HG02970 (cell line): ENCODE results near the gene PPP2R2B.

ENCODE experiments used
- ATAC-seq: cut with Tn5 transposase; IDR thresholded peaks from one replicate; pipeline ENCODE4 v1.9.1; 2021; ENCODE audit warnings: mild to moderate bottlenecking, moderate library complexity, moderate number of reproducible peaks; ENCODE audit not compliant: unreplicated experiment, low FRiP score

The PPP2R2B gene

GRCh38 chr5:146888351-146888978 lies 9.9 kb upstream of the PPP2R2B start:
- no peak for ATAC-seq

- ATAC-seq = no peak
Measured at GRCh38 chr5:146884066-146884626, 5.6 kb upstream of the PPP2R2B start.

DNA sequence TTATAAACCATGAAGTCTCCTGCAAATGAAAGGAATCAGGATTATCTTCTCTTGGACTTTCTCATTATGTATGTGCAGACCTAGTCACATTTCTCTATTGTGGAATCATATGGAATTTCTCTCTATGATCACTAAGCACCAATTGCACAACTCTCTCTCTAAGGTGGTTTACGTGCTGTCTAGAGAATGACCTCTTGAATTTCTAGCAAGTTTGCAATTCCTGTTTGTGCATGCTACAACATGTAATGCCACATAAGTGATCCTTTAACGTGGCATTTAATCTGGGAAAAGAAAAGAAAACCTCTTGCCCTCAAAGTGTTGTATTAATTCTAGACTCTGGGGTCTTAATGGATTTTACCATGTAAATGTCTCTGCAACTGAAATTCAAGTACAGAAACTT lies 5.0 kb upstream of the PPP2R2B start:
- no peak for ATAC-seq

DNA sequence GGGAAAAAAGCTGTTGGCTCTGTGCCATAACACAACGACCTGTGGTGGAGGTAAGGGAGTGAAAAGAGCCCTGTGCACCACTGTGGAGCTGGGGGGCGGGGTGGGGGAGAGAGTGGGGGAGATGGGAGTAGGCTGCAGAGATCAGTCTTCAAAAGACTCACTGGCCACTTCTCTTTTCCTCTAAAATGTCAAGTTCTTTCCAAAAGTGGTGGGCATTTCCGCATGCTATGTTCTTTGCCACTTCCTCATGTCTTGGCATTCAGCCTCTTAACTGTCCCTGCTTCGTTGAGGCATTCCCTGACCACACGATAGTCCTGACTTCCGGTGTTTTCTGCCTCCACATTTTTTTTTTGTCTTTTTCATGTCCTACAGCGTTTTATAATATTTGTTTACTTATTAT lies 2.4 kb upstream of the PPP2R2B start:
- no peak for ATAC-seq

GRCh38 chr5:146877783-146878475 lies 628 bp downstream of the PPP2R2B start:
- ATAC-seq = peak; percentile 39

- no peak for ATAC-seq
Measured at GRCh38 chr5:146877178-146877681, 1.3 kb downstream of the PPP2R2B start.

GRCh38 chr5:146873186-146873917 lies 5.2 kb downstream of the PPP2R2B start:
- no peak for ATAC-seq

DNA sequence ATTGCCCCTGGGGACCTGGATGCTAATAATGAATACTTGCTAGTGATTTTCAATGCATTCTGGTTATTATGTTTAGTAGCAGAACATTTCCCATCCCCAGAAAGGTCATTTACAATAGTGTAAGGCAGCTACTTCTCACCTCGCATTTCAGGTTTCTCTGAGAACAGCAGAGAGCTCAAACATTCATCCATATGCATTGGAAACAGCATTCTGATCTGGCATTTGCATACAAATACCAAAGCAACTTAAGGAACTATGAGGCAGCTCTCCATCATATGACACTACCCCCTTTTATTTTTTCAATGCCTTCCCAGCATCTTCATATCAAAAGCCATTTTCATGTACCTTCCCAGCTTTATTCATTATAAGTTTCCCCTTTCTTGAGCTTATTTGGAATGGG lies 6.4 kb downstream of the PPP2R2B start:
- ATAC-seq = no peak

- ATAC-seq = no peak
Measured at GRCh38 chr5:146867996-146868708, 10.4 kb downstream of the PPP2R2B start.

DNA sequence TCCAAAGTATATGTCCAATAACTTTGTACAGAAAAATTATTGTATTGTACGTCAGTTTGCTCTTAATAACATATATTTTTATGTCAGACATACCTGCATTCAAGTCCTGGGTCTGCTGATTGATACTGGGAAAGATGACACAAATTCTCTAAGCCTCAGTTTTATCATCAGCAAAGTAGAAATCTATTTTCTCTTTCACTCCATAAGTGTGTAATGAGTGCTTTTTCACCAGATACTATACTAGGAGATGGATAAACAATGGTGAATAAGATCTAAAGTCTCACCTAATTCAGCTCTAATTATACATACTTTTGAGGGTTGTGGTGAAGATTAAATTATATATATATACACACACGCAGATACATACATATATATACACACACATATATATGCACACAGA lies 12.3 kb downstream of the PPP2R2B start:
- no peak for ATAC-seq

DNA sequence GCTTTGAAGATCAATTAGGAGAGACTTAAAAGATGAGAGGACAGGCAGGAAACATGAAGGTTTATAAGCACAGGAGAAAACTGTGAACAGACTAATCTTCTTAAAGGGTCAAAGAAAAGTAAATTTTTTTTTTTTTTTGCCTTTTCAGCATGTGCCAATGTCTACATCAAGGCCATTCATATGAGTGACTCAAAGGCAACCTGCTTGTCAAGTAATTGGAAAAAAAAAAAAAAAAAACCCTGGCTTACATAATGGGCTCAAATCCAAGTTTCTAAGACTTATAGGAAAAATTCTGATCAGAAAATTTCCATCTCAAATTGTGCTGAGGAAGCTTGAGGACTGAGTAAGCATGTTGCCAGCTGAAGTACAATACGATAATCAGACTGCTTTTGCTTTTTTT lies 15.9 kb downstream of the PPP2R2B start:
- ATAC-seq = no peak

- ATAC-seq = no peak
Measured at GRCh38 chr5:146860213-146860893, 18.2 kb downstream of the PPP2R2B start.

- ATAC-seq = no peak
Measured at GRCh38 chr5:146852089-146852488, 26.5 kb downstream of the PPP2R2B start.

GRCh38 chr5:146851133-146851532 lies 27.4 kb downstream of the PPP2R2B start:
- no peak for ATAC-seq

GRCh38 chr5:146849694-146850303 lies 28.8 kb downstream of the PPP2R2B start:
- ATAC-seq = no peak

DNA sequence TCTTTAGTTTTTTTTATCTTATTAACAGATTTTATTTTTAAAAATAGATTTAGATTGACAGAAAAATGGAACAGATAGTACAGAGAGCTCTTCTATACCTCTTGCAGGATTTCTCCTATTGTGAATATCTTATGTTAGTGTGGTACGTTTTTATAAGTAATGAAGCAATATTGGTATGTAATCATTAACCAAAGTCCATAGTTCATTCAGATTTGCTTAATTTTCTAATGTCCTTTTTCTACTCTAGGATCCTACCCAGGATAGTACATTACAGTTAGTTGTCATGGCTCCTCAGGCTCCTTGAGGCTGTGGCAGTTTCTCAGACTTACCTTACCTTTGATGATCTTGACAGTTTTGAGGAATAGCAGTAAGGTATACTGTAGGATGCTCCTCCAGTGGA lies 30.4 kb downstream of the PPP2R2B start:
- ATAC-seq = no peak

GRCh38 chr5:146840016-146840415 lies 38.5 kb downstream of the PPP2R2B start:
- no peak for ATAC-seq

GRCh38 chr5:146836226-146836842 lies 42.2 kb downstream of the PPP2R2B start:
- no peak for ATAC-seq
